RWPE1 (cell line): ENCODE measurements around the gene CNOT3.

Experiments used
- CTCF ChIA-PET: fragments of 350-600 bp; sonication (Branson Sonifier 250); formaldehyde crosslinking; extraction: SDS; loops from one replicate; lab custom pipeline; 2021; lab: Yijun Ruan, JAX
- POLR2A ChIA-PET: fragments of 400-600 bp; formaldehyde crosslinking; extraction: SDS; loops from one replicate; lab custom pipeline; 2020; ENCODE audit warnings: antibody characterized with exemption; ENCODE audit not compliant: low non-redundant PET; lab: Yijun Ruan, JAX
- DNase-seq: peaks from one replicate; pipeline ENCODE4 v3.0.0; 2012; ENCODE audit warnings: low spot score
- H3K27ac ChIP-seq: fragments of 450-650 bp; 2 replicates; pipeline ENCODE4 v1.5.1; 2017
- CTCF ChIP-seq: fragments of 450-650 bp; conservative IDR thresholded peaks from 2 replicates; pipeline ENCODE4 v1.5.1; 2017; ENCODE audit warnings: low read depth, mild to moderate bottlenecking

Gene CNOT3

GRCh38 chr19:54100561-54100960 is 37.0 kb upstream of the CNOT3 start, which contains the start of gene OSCAR:
Gene OSCAR, minus strand, starts transcription at chr19:54100803. Its CDS starts 11 bp downstream, at chr19:54100792.
- POLR2A ChIA-PET, result no interaction called here
- peak within 1 kb of the TSS; percentile 65 for H3K27ac ChIP-seq
- no peak for TF ChIP-seq CTCF
- CTCF ChIA-PET, result no interaction called here
- no peak for DNase-seq

GRCh38 chr19:54102421-54103169 is 35.0 kb upstream of the CNOT3 start, which contains the start of gene NDUFA3:
Gene NDUFA3, plus strand, starts transcription at chr19:54102855. Its CDS starts 24 bp downstream, at chr19:54102879.
- DNase-seq, result peak; percentile 98
- ChIA-PET POLR2A (no interaction called here), CTCF (no interaction called here)
- no peak for TF ChIP-seq CTCF
- H3K27ac ChIP-seq, result peak within 1 kb of the TSS; percentile 65

GRCh38 chr19:54104998-54105715 is 32.4 kb upstream of the CNOT3 start:
- DNase-seq, result no peak
- ChIA-PET POLR2A (no interaction called here), CTCF (no interaction called here)
- TF ChIP-seq CTCF, result no peak
- H3K27ac ChIP-seq, result no peak overlapping the region; the same call in 1 of the 2 replicates

- no peak overlapping the region; the same call in 1 of the 2 replicates for H3K27ac ChIP-seq
- ChIA-PET POLR2A (no interaction called here), CTCF (interaction anchor here (0.7 kb wide), 1 partner anchor 24 kb away, joined by 3 read pairs; no protein-coding TSS in a partner anchor)
- TF ChIP-seq CTCF, result no peak
- DNase-seq, result no peak
Observed at GRCh38 chr19:54105796-54106195, 31.8 kb upstream of the CNOT3 start.

GRCh38 chr19:54106716-54107115 is 30.8 kb upstream of the CNOT3 start:
- TF ChIP-seq CTCF, result no peak
- no peak for DNase-seq
- H3K27ac ChIP-seq, result peak overlapping the region; percentile 16
- POLR2A ChIA-PET, result interaction anchor here (0.6 kb wide), 1 partner anchor 11 kb away, joined by 5 read pairs; no protein-coding TSS in a partner anchor
- CTCF ChIA-PET, result no interaction called here

GRCh38 chr19:54107876-54108490 is 29.6 kb upstream of the CNOT3 start:
- DNase-seq, result no peak
- H3K27ac ChIP-seq, result peak overlapping the region; percentile 16
- ChIA-PET POLR2A (no interaction called here), CTCF (interaction anchor here (0.6 kb wide), 1 partner anchor 200 kb away, joined by 5 read pairs; no protein-coding TSS in a partner anchor)
- no peak for TF ChIP-seq CTCF
